ENCODE data around the gene RAMP1. TPM values are rescaled to one million over a fixed set of nuclear protein-coding genes. Genes with fewer than 3 reads are reported as not detected.

RAMP1 gene
- total and polyA plus RNA-seq, 2 donors (not counting 1 experiment from before 2014, with no cell fraction given), result 3.3 to 16.0 TPM

DNA sequence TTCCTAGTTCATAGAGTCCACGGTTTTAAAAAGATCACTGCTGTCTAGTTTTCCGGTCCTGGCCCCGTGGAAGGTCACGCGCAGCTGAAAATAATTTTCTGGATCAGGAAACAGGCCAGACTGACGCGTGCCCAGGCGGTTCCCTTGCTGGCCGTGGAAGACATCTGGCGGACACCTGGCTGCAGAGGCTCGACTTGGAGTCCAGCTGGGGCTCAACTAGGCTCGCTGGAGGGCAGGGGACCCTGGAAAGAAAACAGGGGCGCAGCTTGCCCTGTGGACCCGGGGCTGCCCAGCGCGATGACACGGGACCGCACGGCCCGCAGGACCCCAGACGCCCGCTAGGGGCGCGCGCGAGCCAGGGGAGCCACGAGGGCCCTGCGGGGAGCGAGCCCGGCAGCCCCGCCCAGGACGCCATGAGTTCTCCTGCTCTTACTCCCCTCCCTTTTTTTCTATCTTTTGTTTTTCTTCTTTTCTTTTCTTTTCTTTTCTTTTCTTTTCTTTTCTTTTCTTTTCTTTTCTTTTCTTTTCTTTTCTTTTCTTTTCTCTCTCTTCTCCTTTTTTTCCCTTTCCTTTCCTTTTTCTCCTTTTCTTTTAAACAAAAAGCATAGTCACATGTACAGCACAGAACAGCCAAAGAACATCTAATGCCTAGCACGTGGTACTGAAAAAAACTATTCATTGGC lies 64.2 kb downstream of the RAMP1 start:
- peak; percentile 36 to 65 for DNase-seq (ENCODE audit: low read depth in 2 of 2)
- TF ChIP-seq EZH2 (IDR thresholded peaks at IDR 0.05; ENCODE audit: low read length, missing control alignments), result no peak
- TF ChIP-seq, protein P1, sequence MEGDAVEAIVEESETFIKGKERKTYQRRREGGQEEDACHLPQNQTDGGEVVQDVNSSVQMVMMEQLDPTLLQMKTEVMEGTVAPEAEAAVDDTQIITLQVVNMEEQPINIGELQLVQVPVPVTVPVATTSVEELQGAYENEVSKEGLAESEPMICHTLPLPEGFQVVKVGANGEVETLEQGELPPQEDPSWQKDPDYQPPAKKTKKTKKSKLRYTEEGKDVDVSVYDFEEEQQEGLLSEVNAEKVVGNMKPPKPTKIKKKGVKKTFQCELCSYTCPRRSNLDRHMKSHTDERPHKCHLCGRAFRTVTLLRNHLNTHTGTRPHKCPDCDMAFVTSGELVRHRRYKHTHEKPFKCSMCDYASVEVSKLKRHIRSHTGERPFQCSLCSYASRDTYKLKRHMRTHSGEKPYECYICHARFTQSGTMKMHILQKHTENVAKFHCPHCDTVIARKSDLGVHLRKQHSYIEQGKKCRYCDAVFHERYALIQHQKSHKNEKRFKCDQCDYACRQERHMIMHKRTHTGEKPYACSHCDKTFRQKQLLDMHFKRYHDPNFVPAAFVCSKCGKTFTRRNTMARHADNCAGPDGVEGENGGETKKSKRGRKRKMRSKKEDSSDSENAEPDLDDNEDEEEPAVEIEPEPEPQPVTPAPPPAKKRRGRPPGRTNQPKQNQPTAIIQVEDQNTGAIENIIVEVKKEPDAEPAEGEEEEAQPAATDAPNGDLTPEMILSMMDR (conservative IDR thresholded peaks at IDR 0.05 in 1 of 2, IDR thresholded peaks at IDR 0.05 in 1 of 2; ENCODE audit: low read depth in 1 of 2, low read length in 2 of 2), result peak; percentile 71 to 80
- Histone ChIP-seq H3K9ac (ENCODE audit: insufficient read depth, low read length) (no peak overlapping the region), H3K9me3 (ENCODE audit: control insufficient read depth, insufficient read depth, low read depth, low read length) (no peaks in the 10 kb centered on the region), H4K20me1 (ENCODE audit: control insufficient read depth, extremely low read depth, insufficient read depth, low read length) (no peaks in the 10 kb centered on the region), H3K27me3 (ENCODE audit: control insufficient read depth, insufficient read depth, low read length) (peaks cover 2% of the 10 kb centered on the region), H2AFZ (ENCODE audit: low read length) (peak overlapping the region; percentile 3), H3K4me2 (ENCODE audit: extremely low read depth, insufficient read depth, low read length) (peak overlapping the region; percentile 34), H3K36me3 (ENCODE audit: control insufficient read depth, insufficient read depth, low read length) (no peaks in the 10 kb centered on the region), H3K4me3 (replicated peaks in 1 of 4; ENCODE audit: control extremely low read depth in 1 of 4, insufficient read depth in 1 of 4, low read depth in 3 of 4, low read length in 4 of 4) (peak overlapping the region in 1 of 4 experiments; percentile 20), H3K79me2 (ENCODE audit: control insufficient read depth, insufficient read depth, low read length) (no peaks in the 10 kb centered on the region), H3K4me1 (ENCODE audit: control insufficient read depth, extremely low read depth, insufficient read depth, low read length) (no peaks in the 10 kb centered on the region), H3K27ac (ENCODE audit: insufficient read depth, low read length) (no peak overlapping the region)

GRCh38 chr2:237924164-237924534 lies 64.7 kb downstream of the RAMP1 start:
- Histone ChIP-seq H3K4me2 (ENCODE audit: extremely low read depth, insufficient read depth, low read length) (no peak overlapping the region), H3K79me2 (ENCODE audit: control insufficient read depth, insufficient read depth, low read length) (no peaks in the 10 kb centered on the region), H3K27me3 (ENCODE audit: control insufficient read depth, insufficient read depth, low read length) (peaks cover under 1% of the 10 kb centered on the region), H3K27ac (ENCODE audit: insufficient read depth, low read length) (no peak overlapping the region), H2AFZ (ENCODE audit: low read length) (no peak overlapping the region), H3K4me1 (ENCODE audit: control insufficient read depth, extremely low read depth, insufficient read depth, low read length) (no peaks in the 10 kb centered on the region), H3K9ac (ENCODE audit: insufficient read depth, low read length) (no peak overlapping the region), H4K20me1 (ENCODE audit: control insufficient read depth, extremely low read depth, insufficient read depth, low read length) (no peaks in the 10 kb centered on the region), H3K36me3 (ENCODE audit: control insufficient read depth, insufficient read depth, low read length) (no peaks in the 10 kb centered on the region), H3K9me3 (ENCODE audit: control insufficient read depth, insufficient read depth, low read depth, low read length) (no peaks in the 10 kb centered on the region), H3K4me3 (replicated peaks in 1 of 4; ENCODE audit: control extremely low read depth in 1 of 4, insufficient read depth in 1 of 4, low read depth in 3 of 4, low read length in 4 of 4) (no peak overlapping the region)
- TF ChIP-seq, protein P1 (conservative IDR thresholded peaks at IDR 0.05 in 1 of 2, IDR thresholded peaks at IDR 0.05 in 1 of 2; ENCODE audit: low read depth in 1 of 2, low read length in 2 of 2), result no peak
- TF ChIP-seq EZH2 (IDR thresholded peaks at IDR 0.05; ENCODE audit: low read length, missing control alignments), result no peak
- DNase-seq (ENCODE audit: low read depth in 2 of 2), result no peak

DNA sequence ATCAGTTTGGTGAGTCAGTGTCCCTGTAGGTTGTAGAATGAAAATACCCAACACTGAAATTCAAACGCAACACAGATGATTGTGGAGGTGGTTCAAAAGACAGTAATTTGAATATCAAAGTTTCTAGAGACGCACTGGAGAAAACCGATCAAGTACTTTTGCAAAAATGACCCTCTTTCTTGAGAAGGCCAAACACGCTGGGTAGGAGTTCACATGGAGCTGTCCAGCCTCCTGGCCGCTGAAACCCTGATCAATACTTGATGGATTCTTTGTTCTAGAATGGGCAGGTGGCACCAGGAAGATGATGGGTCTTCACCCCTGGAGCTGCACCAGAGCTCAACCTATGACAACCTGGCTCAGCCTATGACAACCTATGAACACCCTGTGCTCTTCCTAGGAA lies 67.7 kb downstream of the RAMP1 start:
- Histone ChIP-seq H2AFZ (ENCODE audit: low read length) (no peak overlapping the region), H3K27ac (ENCODE audit: insufficient read depth, low read length) (no peak overlapping the region), H3K4me2 (ENCODE audit: extremely low read depth, insufficient read depth, low read length) (no peak overlapping the region), H3K4me1 (ENCODE audit: control insufficient read depth, extremely low read depth, insufficient read depth, low read length) (peaks cover 7% of the 10 kb centered on the region), H3K9ac (ENCODE audit: insufficient read depth, low read length) (no peak overlapping the region), H3K79me2 (ENCODE audit: control insufficient read depth, insufficient read depth, low read length) (no peaks in the 10 kb centered on the region), H3K4me3 (replicated peaks in 1 of 4; ENCODE audit: control extremely low read depth in 1 of 4, insufficient read depth in 1 of 4, low read depth in 3 of 4, low read length in 4 of 4) (no peak overlapping the region), H4K20me1 (ENCODE audit: control insufficient read depth, extremely low read depth, insufficient read depth, low read length) (no peaks in the 10 kb centered on the region), H3K36me3 (ENCODE audit: control insufficient read depth, insufficient read depth, low read length) (no peaks in the 10 kb centered on the region), H3K27me3 (ENCODE audit: control insufficient read depth, insufficient read depth, low read length) (no peaks in the 10 kb centered on the region), H3K9me3 (ENCODE audit: control insufficient read depth, insufficient read depth, low read depth, low read length) (no peaks in the 10 kb centered on the region)
- no peak for DNase-seq (ENCODE audit: low read depth in 2 of 2)
- TF ChIP-seq, protein P1 (conservative IDR thresholded peaks at IDR 0.05 in 1 of 2, IDR thresholded peaks at IDR 0.05 in 1 of 2; ENCODE audit: low read depth in 1 of 2, low read length in 2 of 2), result no peak
- no peak for TF ChIP-seq EZH2 (IDR thresholded peaks at IDR 0.05; ENCODE audit: low read length, missing control alignments)

Data from fibroblast of lung (primary cell).